ENCODE results near the gene COL7A1.
A peak's percentile ranks its signal among the peaks of the same experiment; 100 is the strongest.
"Not testable (repeated sequence)": the region's sequence is repeated elsewhere in the genome, so short reads cannot be mapped to it uniquely, and the experiment has no call there.

COL7A1 gene

DNA sequence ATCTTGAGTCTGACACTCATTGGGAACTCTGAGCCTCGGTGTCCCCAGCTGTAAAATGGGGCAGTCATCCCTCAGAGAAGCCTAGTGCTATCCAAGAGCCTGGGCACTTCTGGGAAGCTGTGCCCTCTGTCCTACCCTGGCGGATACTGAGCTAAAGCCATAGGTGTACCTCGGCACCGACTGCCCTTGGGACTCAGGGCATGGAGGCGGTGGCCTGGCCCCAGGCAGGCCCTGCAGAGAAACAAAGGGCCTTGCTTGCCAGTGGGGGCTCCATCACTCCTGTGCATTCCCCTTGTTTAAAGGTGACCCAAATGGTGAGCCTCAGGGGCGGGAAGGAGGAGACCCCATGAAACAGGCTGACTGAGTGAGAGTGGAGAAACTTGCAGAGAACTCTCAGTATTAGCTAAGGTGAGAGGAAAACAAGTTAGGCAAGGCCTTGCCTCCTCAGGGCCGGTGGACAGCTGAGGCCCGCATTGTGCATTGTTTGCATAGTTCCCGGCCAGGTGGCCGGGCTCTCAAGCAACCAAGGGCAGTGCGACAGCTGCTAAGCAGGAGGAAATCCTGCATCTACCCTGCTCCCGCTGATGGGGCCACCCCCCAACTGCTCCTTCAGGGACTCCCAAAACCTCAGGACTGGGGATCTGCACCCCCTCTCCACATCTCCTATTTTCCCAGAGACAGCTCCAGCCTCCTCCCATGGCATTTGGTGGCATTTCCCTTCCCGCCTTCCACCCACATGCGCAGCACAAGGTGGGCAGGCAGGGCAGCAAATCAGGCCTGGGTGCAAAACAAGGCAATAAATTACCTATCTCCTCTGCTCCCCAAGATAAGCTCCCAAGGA is 42.8 kb downstream of the COL7A1 start:
- no peak for DNase-seq (ENCODE audit: low read depth)
- no peak overlapping the region for H3K4me3 ChIP-seq (ENCODE audit: low read length)
- TF ChIP-seq, protein P1, sequence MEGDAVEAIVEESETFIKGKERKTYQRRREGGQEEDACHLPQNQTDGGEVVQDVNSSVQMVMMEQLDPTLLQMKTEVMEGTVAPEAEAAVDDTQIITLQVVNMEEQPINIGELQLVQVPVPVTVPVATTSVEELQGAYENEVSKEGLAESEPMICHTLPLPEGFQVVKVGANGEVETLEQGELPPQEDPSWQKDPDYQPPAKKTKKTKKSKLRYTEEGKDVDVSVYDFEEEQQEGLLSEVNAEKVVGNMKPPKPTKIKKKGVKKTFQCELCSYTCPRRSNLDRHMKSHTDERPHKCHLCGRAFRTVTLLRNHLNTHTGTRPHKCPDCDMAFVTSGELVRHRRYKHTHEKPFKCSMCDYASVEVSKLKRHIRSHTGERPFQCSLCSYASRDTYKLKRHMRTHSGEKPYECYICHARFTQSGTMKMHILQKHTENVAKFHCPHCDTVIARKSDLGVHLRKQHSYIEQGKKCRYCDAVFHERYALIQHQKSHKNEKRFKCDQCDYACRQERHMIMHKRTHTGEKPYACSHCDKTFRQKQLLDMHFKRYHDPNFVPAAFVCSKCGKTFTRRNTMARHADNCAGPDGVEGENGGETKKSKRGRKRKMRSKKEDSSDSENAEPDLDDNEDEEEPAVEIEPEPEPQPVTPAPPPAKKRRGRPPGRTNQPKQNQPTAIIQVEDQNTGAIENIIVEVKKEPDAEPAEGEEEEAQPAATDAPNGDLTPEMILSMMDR (conservative IDR thresholded peaks at IDR 0.05; ENCODE audit: low read depth, low read length): no peak

DNA sequence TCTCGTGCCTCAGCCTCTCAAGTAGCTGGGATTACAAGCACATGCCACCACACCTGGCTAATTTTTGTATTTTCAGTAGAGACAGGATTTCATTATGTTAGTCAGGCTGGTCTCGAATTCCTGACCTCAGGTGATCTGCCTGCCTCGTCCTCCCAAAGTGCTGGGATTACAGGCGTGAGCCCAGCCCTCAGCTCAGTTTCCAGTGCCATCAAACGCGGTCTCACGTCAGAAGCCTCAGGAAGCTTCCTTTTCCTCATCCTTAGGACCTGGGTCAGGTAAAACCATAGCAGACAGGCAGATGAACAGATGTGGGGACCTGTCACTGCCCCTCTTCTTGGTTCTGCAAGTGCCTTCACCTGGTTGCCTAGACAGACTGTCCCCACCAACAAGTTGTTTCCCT is 43.5 kb downstream of the COL7A1 start:
- H3K4me3 ChIP-seq (ENCODE audit: low read length); DNase-seq (ENCODE audit: low read depth): not testable (repeated sequence)

DNA sequence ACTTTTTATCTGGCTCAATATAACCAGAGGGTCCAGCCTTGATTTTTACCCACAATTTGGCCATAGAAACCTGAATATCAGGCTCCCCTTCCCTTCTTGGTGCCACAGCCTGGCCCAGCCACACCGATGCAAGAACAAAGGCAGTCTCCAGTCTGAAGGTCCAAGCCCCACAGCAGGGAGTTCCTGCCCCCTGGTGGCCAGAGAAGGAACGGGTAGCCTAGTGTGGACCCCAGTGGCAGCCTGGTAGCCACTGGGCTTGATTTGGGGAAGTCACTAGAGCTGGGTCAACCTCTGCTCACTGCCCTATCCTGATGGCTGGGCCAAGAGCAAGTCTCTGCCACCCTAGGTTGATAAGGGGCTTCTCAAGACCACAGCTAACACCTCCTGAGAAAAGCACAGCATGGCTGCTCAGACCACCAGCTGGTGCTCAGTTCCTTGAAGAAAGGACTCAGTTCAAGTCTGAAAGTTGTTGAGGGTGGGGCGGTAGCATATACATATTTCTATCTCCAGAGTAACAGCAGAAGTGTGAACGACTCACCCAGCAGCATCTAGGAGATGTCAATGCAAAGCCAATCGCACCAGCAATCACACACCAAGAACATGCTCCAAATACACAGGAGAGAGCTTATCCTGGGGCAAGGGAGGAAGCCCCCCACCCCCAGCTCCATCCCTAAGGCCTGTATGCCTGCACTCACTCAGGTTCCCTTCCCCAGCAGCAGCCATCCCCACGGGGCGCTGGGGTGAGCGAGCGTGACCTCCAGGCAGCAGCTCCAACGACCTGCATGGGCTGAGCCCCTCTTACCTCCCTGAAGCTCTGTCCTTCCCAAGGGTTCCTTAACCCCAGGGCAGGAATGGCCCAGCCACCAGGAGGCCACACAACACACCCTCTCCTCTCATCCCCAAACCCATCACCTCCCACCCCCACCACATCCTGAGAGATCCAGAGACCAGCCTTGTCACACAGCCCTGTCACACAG is 46.1 kb downstream of the COL7A1 start:
- no peak for DNase-seq (ENCODE audit: low read depth)
- no peak overlapping the region for H3K4me3 ChIP-seq (ENCODE audit: low read length)
- TF ChIP-seq, protein P1 (conservative IDR thresholded peaks at IDR 0.05; ENCODE audit: low read depth, low read length): peak; percentile 97

DNA sequence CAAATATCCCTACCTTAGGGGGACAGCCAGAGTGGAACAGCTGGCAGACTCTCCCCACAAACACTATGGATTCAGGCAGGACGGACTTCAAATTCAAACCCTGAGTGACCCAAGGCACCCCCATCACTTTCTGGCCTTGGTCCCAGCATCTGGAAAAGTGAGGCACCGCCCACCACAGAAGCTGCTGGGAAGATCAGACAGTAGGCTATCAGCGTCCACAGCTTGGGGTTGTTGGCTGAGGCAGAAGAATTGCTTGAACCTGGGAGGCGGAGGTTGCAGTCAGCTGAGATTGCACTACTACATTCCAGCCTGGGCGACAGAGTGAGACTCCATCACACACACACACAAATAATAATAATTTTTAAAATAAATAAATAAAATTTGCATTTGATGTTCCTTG is 47.0 kb downstream of the COL7A1 start:
- no peak for DNase-seq (ENCODE audit: low read depth)
- TF ChIP-seq, protein P1 (conservative IDR thresholded peaks at IDR 0.05; ENCODE audit: low read depth, low read length): no peak
- H3K4me3 ChIP-seq (ENCODE audit: low read length): no peak overlapping the region

DNA sequence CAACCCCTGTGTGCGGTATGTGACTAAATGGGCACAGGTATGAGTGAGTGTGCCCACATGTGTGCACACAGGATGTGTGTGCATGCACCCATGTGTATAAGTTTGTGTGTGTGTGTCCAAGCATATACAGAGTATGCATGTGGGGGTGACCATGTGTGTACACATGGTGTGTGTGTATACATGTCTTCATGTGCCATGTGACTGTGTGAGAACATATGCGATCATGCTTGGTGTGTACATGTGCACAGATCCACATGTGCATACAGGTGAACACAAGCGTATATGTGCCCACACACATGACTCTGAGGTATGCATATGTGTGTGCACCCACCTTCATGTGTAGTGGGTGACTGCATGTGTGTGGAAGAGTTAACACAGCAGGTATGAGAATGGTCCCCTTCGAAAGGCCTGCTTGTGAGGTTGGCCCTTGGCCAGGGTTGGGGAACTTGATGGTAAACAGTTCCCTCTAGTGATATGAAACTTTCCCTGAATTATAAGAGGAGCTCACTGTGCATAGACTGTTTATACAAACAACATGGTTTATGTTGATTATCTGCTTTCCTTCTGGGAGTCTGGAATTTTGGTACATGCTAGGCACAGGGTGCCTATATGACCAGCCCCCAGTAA is 48.8 kb downstream of the COL7A1 start:
- no peak for DNase-seq (ENCODE audit: low read depth)
- no peak overlapping the region for H3K4me3 ChIP-seq (ENCODE audit: low read length)
- TF ChIP-seq, protein P1 (conservative IDR thresholded peaks at IDR 0.05; ENCODE audit: low read depth, low read length): no peak

DNA sequence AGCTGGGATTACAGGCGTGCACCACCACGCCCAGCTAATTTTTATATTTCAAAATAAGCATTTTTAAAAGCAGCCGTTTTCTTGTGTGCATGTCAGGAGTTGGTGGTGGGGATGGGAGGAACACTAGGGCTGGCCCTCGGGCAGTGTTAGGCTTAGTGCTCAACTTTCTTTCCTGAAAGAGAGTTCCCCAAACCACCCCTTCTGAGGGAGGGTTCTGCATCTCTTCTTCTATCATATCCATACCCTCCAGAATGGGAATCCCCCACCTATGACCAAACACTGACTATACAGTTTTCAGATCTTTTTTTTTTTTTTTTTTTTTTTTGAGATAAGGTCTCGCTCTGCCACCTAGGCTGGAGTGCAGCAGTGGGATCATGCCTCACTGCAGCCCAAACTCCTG is 51.0 kb downstream of the COL7A1 start:
- TF ChIP-seq, protein P1 (conservative IDR thresholded peaks at IDR 0.05; ENCODE audit: low read depth, low read length): no peak
- H3K4me3 ChIP-seq (ENCODE audit: low read length): no peak overlapping the region
- DNase-seq (ENCODE audit: low read depth): no peak

DNA sequence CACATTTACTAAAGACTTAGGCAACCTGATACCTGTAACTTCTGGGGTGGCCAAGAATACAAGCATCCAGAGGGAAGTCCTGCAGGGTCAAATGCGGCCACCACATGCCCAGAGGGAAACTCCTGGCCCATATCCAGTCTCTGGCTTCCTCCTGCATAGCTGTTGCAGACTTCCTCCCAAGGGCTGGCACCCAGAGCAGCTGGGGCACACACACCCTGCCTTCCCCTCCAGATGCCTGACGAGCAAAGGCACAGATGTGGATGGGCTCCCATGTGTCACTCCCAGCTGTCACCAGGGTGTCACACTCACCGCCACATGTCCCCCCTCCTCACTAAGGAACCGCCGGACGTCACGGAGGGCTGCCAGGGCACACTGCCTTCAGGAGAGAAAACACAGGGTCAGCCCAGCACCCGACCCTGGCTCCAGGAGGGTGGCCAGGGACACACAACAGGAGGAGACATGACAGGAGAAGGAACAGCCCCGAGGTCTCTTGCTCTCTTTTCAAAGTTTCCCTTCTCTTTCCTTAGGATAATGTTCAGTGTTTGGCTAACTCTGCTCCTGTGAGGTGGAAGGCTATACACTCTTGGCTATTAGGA is 51.8 kb downstream of the COL7A1 start:
- TF ChIP-seq, protein P1 (conservative IDR thresholded peaks at IDR 0.05; ENCODE audit: low read depth, low read length): no peak
- DNase-seq (ENCODE audit: low read depth): no peak
- H3K4me3 ChIP-seq (ENCODE audit: low read length): no peak overlapping the region
